Glutamatergic neuron (in vitro differentiated cells): Measurements from ENCODE around the gene PAQR4. TPM values are rescaled to one million over a fixed set of nuclear protein-coding genes. Genes with fewer than 3 reads are reported as not detected.

Source experiments
- DNase-seq: peaks from one replicate; pipeline ENCODE4 v3.0.0; 2022
- H3K27ac Mint-ChIP-seq: one replicate; pipeline ENCODE4 v1.8.0; 2020; ENCODE audit warnings: mild to moderate bottlenecking, mixed read lengths, inconsistent platforms; ENCODE audit not compliant: unreplicated experiment
- H3K27me3 Mint-ChIP-seq: one replicate; pipeline ENCODE4 v1.8.0; 2020; ENCODE audit warnings: mild to moderate bottlenecking, moderate library complexity, mixed read lengths, inconsistent platforms; ENCODE audit not compliant: unreplicated experiment
- H3K36me3 Mint-ChIP-seq: one replicate; pipeline ENCODE4 v1.8.0; 2020; ENCODE audit warnings: mild to moderate bottlenecking, mixed read lengths, inconsistent platforms; ENCODE audit not compliant: unreplicated experiment
- H3K4me1 Mint-ChIP-seq: one replicate; pipeline ENCODE4 v1.8.0; 2020; ENCODE audit warnings: mild to moderate bottlenecking, low read depth, mixed read lengths, inconsistent platforms; ENCODE audit not compliant: unreplicated experiment
- H3K4me3 Mint-ChIP-seq: one replicate; pipeline ENCODE4 v1.8.0; 2020; ENCODE audit warnings: mild to moderate bottlenecking, mixed read lengths, inconsistent platforms; ENCODE audit not compliant: unreplicated experiment
- H3K9me3 Mint-ChIP-seq: one replicate; pipeline ENCODE4 v1.8.0; 2020; ENCODE audit warnings: mild to moderate bottlenecking, moderate library complexity, mixed read lengths, inconsistent platforms; ENCODE audit not compliant: unreplicated experiment
- total RNA-seq: library from RNA; stranded (reverse); fragmentation: NEBNext Ultra II Directional; extraction: Animal tissue kit (Norgen Biotek cat#: 25700); gene quantifications from one replicate; pipeline ENCODE4 v1.2.1, GENCODE V29; 2021; ENCODE audit not compliant: unreplicated experiment
- TF ChIP-seq, protein P1 (sequence below): fragments of 200-600 bp; sonication (generic); IDR thresholded peaks from one replicate; pipeline ENCODE4 v1.5.0; 2021; ENCODE audit not compliant: partially characterized antibody, unreplicated experiment

Gene PAQR4
- total RNA-seq, 1 donor from 2014 or later: 69.1 TPM

DNA sequence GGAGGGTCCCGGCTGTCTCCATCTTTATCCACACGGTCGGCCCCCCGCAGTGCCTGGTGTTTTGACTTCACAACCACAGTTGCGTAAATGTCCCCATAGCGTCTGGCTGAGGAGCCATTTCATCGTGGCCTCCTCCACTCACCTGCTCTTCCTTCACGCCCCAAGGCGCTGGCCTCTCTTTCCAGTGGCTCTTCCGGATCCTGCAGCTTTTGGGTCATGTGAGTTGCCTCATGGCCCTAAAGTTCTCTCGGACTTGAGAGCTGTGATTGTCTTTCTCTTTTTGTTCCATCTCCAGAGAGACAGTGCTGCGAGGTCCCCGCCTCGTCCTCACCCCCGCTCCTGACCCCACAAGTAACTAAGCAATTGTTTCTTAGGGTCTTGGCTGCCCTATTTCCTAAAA, 34.7 kb upstream of the PAQR4 start:
- TF ChIP-seq, protein P1, sequence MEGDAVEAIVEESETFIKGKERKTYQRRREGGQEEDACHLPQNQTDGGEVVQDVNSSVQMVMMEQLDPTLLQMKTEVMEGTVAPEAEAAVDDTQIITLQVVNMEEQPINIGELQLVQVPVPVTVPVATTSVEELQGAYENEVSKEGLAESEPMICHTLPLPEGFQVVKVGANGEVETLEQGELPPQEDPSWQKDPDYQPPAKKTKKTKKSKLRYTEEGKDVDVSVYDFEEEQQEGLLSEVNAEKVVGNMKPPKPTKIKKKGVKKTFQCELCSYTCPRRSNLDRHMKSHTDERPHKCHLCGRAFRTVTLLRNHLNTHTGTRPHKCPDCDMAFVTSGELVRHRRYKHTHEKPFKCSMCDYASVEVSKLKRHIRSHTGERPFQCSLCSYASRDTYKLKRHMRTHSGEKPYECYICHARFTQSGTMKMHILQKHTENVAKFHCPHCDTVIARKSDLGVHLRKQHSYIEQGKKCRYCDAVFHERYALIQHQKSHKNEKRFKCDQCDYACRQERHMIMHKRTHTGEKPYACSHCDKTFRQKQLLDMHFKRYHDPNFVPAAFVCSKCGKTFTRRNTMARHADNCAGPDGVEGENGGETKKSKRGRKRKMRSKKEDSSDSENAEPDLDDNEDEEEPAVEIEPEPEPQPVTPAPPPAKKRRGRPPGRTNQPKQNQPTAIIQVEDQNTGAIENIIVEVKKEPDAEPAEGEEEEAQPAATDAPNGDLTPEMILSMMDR: no peak
- H3K9me3 Mint-ChIP-seq: peaks cover 4% of the 10 kb centered on the region
- no peak for DNase-seq
- no peak overlapping the region for H3K27ac Mint-ChIP-seq
- peaks cover 4% of the 10 kb centered on the region for H3K36me3 Mint-ChIP-seq
- H3K4me1 Mint-ChIP-seq: peaks cover 2% of the 10 kb centered on the region
- H3K27me3 Mint-ChIP-seq: peaks cover 4% of the 10 kb centered on the region
- H3K4me3 Mint-ChIP-seq: peak overlapping the region; percentile 46

DNA sequence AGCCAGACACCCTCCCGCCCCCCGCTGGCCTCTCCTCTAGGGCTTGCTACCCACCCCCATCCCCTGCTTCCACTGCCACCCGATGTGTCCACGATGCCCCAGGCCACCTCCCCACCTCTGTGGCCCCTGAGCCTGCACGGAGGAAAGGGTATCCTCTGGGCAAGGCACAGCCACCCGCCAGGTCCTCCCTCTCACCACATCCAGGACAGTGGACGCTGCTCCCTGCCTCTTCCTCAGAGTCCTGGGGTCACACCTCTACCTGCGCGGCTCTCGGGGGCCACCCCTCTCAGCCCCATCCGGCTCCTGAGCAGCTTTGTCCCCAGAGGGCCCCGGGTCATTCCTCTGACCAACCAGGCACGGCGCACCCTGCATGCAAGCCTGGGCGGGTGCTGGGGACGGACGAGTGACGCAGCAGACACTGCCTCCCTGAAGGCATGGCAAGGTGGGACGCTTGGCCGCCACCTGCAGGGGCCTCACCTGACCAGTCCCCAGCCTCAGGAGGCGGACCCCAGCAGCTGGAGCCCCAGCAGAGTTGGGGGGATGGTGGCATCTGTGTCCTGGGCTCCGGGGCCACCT, 32.6 kb upstream of the PAQR4 start:
- DNase-seq: no peak
- H3K4me1 Mint-ChIP-seq: peaks cover 2% of the 10 kb centered on the region
- TF ChIP-seq, protein P1: no peak
- peaks cover 4% of the 10 kb centered on the region for H3K36me3 Mint-ChIP-seq
- H3K4me3 Mint-ChIP-seq: no peak overlapping the region
- H3K9me3 Mint-ChIP-seq: peaks cover 4% of the 10 kb centered on the region
- H3K27ac Mint-ChIP-seq: no peak overlapping the region
- H3K27me3 Mint-ChIP-seq: peaks cover 4% of the 10 kb centered on the region

DNA sequence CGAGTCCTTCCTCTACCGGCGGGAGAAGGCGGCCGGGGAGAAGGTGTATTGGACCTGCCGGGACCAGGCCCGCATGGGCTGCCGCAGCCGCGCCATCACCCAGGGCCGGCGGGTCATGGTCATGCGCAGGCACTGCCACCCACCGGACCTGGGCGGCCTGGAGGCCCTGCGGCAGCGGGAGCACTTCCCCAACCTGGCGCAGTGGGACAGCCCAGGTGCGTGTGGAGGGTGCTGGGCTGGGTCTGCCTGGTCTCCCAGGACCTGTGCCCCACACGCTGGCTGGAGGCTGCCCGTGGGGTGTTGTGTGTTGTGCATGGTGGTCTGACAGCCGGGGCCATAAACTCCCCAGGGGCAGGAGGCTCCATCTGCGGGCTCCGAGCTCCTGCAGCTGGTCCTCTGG, 32.0 kb upstream of the PAQR4 start:
- Mint-ChIP-seq H3K27ac (no peak overlapping the region), H3K27me3 (peaks cover 4% of the 10 kb centered on the region), H3K9me3 (peaks cover 4% of the 10 kb centered on the region), H3K4me1 (peaks cover 2% of the 10 kb centered on the region), H3K4me3 (no peak overlapping the region), H3K36me3 (peaks cover 4% of the 10 kb centered on the region)
- TF ChIP-seq, protein P1: no peak
- no peak for DNase-seq

DNA sequence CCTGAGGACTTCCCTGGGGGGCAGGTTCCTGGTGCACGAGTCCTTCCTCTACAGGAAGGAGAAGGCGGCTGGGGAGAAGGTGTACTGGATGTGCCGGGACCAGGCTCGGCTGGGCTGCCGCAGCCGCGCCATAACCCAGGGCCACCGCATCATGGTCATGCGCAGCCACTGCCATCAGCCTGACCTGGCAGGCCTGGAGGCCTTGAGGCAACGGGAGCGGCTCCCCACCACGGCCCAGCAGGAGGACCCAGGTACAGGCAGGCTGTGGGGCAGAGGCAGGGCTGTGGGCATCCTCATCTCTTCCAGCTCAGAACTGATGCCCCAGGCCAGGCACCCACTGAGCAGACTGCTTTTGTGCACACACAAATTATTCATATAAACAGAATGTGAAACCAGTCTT, 30.9 kb upstream of the PAQR4 start:
- no peak for DNase-seq
- H3K36me3 Mint-ChIP-seq: peaks cover 4% of the 10 kb centered on the region
- peaks cover 4% of the 10 kb centered on the region for H3K27me3 Mint-ChIP-seq
- H3K27ac Mint-ChIP-seq: no peak overlapping the region
- H3K4me3 Mint-ChIP-seq: no peak overlapping the region
- H3K4me1 Mint-ChIP-seq: peaks cover 2% of the 10 kb centered on the region
- TF ChIP-seq, protein P1: no peak
- H3K9me3 Mint-ChIP-seq: peaks cover 2% of the 10 kb centered on the region

DNA sequence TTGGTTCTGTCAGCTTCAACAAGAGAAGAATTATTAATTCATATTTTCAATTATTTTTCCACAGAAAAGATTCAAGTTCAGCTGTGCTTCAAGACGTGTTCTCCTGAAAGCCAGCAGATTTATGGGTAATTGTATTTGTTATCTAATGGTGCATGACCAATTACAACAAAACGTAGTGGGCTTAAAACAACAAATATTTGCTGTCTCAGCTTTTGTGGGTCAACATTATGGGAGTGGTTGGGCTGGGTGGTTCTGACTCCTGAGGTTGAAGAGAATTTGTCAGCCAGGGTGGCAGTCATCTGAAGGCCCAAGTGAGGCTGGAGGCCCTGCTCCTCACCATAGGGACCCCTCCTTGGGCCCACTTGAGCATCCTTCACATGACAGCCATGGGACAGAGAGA, 29.2 kb upstream of the PAQR4 start:
- H3K4me1 Mint-ChIP-seq: peaks cover 2% of the 10 kb centered on the region
- no peak overlapping the region for H3K4me3 Mint-ChIP-seq
- H3K9me3 Mint-ChIP-seq: peaks cover 2% of the 10 kb centered on the region
- TF ChIP-seq, protein P1: no peak
- DNase-seq: no peak
- H3K27me3 Mint-ChIP-seq: peaks cover 2% of the 10 kb centered on the region
- H3K36me3 Mint-ChIP-seq: no peaks in the 10 kb centered on the region
- no peak overlapping the region for H3K27ac Mint-ChIP-seq
